H54 (cell line): ENCODE results near the gene FUOM.

Experiments
- DNase-seq: peaks from one replicate; pipeline ENCODE4 v3.0.0; 2011; ENCODE audit warnings: low spot score, mixed read lengths; ENCODE audit not compliant: insufficient read length
- FAIRE-seq: peaks from 3 replicates; lab custom pipeline; 2011; peaks lifted over from hg19 to GRCh38; lab: Jason Lieb, UNC
- POLR2A ChIP-seq: IDR thresholded peaks from 2 replicates; pipeline ENCODE4 v1.6.1; 2011; ENCODE audit warnings: low read depth, mild to moderate bottlenecking, low read length

Gene FUOM, protein sequence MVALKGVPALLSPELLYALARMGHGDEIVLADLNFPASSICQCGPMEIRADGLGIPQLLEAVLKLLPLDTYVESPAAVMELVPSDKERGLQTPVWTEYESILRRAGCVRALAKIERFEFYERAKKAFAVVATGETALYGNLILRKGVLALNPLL

DNA sequence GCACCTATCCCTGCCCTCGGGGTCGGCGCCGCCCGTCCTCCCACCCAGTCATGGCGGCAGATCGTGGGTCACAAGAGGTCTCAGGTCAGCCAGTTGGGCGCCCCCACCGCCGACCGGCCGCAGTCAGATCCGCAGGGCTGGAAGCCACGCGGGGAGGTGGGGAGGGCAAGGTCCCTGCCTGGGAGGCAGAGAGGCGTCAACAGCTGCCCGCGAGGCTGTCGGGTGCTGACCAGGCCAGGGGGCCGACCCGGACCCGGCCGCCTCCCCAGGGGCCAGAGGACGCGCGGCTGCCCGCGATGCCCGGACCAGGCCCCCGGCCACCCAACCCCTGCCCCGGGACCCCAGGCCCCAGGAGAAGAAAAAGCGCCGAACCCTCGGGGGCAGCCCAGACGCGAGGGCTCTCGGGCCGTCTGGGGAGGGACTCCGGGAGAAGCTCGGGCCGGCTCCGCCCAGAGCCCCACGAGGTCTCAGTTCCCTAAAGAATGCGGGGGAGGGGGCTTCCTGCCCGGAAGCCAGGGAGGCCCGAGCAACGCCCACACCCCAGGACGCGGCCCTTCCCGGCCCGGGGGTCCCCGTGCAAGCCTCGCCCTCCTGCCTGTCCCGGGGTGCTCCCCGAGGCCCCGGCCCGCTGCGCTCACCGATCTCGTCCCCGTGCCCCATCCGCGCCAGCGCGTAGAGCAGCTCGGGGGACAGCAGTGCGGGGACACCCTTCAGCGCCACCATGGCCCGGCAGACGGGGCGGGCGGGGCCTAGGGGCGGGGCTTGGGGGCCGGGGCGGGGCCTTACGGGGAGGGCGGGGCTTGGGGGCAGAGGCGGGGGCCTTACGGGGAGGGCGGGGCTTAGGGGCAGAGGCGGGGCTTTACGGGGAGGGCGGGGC, at the start of gene FUOM:
TSS of gene FUOM (minus strand) at position 735 of the 877 bp plus-strand sequence. CDS start at position 723, 12 bp downstream.
- FAIRE-seq = no peak
- TF ChIP-seq POLR2A = no peak

DNA sequence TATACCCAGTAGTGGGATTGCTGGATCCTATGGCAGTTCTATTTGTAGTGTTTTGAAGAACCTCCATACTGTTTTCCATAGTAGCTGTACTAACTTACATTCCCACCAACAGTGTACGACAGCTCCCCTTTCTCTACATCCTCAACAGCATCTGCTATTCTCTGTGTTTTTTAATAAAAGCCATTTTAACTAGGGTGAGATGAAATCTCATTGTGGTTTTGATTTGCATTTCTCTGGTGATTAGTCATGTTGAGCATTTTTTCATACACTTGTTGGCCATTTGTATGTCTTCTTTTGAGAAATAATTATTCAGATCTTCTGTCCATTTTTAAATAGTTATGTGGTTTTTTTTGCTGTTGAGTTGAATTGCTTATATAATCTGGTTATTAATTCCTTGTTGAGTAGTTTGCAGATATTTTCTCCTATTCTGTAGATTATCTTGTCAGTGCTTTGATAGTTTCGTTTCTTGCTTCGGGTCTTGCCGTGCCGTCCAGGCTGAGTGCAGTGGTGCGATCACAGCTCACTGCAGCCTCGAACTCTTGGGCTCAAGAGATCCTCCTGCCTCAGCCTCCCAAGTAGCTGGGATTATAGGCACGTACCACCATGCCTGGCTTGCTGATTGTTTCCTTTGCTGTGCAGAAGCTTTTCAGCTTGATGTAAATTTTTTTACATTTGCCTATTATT, 48.2 kb upstream of the FUOM start:
- TF ChIP-seq POLR2A = no peak
- DNase-seq (no peak), FAIRE-seq (no peak)

More for the DNA sequence above, at the start of gene FUOM:
- DNase-seq = no peak

DNA sequence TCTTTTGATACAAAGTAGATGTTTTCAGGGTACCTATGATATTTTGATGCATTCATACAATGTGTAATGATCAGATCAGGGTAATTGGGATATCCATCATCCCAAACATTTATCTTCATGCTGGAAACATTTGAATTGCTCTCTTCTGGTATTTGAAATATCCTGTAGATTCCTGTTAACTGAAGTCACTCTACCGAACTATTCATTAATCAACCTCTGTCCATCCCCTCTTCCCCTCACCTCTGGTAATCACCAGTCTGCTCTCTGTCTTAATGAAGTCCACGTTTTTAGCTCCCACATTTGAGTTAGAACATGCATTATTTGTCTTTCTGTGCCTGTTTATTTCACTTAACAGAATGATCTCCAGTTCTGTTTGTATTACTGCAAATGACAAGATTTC, 47.5 kb upstream of the FUOM start:
- TF ChIP-seq POLR2A = no peak
- FAIRE-seq = no peak
- DNase-seq = no peak

DNA sequence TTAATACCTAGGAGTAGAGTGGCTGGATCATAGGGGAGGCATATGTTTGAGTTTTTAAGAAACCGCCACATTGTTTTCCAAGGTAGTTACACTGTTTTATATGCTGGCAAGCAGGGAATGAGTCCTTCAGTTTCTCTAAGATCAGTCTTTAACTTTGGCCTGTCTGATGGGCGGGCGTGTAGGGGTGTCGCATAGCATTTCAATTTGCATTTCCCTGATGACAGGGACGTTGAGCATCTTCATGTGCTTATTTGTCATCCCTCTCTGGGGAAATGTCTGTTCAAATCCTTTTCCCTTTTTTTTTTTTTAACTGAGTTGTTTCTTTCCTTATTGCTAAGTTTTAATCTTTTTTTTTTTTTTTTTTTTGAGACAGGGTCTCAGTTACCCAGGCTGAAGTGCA, 46.0 kb upstream of the FUOM start:
- no peak for FAIRE-seq
- TF ChIP-seq POLR2A = no peak

DNA sequence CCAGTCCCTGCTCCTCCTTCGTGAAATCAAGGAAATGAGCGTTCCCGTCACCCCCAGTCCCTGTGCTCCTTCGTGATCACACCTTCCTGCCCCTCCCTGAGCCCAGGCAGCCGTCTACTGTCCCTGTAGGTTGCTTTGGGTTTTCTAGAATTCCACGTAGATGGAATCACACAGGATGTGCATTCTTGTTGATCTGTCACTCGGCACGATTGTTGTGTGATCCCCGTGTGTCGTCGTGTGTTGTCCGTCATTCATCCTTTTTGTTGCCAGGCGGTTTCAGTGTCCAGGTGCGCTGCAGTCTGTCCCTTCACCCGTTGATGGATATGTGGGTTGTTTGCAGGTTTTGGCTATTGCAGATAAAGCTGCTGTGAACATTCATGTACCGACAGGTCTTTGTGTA, 45.5 kb upstream of the FUOM start:
- no peak for TF ChIP-seq POLR2A
- DNase-seq (no peak), FAIRE-seq (no peak)

More for the DNA sequence above, 46.0 kb upstream of the FUOM start:
- no peak for DNase-seq

DNA sequence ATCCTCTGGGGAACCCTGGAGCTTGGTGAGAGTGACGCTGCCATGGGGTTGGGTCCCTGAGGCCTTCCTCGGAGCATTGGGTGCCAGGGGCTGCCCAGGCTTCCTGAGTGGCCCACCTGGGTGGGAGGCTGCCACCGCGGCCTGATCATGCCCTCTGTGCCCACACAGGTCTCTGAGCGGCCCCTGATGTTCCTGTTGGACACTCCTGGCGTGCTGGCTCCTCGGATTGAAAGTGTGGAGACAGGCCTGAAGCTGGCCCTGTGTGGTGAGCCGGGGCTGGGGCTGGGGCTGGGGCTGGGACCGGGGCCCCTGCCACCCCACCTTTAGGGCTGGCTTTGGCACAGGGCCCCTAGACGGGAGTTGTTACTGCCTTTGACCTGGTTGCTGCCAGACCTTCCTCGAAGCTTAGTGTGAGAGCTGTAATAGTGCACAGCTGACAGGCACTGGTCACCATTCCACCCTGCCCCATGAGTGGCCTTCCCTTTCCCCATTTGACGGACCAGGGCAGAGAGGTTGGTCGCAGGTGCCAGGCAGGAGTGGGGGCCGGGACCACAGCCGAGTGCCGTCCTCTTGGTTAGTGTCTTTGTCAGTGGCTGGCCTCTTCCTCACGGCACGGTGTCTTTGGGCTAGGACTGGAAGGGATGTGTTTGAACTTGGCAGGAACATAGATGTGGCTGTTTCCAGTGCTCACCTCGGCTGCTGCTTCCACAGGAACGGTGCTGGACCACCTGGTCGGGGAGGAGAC, 44.3 kb upstream of the FUOM start:
- TF ChIP-seq POLR2A = no peak
- DNase-seq (no peak), FAIRE-seq (no peak)

DNA sequence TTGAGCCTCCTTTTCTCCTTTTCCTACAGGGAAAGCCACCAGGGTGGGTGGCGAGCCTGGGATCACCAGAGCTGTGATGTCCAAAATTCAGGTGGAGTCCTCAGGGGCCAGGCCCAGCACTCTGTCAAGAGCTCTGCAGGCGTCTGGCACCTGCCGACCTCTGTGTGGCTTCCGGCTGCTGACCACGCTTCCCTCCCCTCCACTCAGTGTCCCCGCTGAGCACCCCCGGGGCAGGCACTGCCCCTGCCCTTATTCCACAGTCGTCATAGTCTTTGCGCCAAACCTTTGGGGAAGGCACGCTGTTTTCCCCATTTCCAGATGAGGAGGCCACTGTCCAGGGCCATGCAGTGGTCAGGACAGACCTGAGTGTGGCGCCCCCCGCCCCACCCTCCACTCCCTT, 43.7 kb upstream of the FUOM start:
- TF ChIP-seq POLR2A = no peak
- FAIRE-seq (no peak), DNase-seq (no peak)

DNA sequence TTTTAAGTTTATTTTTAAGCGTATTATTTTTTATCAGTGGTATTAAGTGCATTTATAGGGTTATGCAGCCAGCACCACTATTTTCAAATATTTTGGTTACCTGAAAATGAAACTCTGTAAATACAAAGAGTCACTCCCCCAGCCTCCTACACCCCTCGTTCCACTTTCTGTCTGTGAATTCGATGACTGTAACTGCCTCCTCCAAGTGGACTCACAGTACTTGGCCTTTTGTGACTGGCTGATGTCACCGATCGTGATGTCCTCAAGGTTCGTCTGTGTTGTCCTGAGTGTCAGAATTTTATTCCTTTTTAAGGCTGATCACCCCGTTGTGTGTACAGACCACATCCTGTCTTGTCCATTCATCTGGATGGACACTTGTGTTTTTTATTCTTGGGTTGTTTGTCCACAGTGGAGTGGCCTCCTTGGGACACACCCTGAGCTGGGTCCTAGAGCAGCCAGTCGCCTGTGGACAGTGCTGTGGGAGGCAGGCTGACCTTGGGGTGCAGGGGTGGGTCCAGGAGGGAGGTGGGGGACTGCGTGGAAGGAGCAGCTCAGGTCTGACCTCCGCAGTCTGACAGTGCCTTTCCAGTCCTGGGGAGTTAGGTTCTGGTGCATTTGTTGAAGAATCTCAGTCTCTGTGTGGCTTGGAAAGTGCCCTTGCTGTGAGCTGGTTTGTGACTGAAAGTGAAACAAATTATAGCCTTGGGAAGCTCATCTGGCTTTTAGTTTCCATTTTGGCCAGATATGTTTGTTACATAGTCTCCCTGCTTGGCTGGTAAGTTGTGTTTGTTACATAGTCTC, 43.0 kb upstream of the FUOM start:
- TF ChIP-seq POLR2A = no peak
- no peak for DNase-seq
- no peak for FAIRE-seq

DNA sequence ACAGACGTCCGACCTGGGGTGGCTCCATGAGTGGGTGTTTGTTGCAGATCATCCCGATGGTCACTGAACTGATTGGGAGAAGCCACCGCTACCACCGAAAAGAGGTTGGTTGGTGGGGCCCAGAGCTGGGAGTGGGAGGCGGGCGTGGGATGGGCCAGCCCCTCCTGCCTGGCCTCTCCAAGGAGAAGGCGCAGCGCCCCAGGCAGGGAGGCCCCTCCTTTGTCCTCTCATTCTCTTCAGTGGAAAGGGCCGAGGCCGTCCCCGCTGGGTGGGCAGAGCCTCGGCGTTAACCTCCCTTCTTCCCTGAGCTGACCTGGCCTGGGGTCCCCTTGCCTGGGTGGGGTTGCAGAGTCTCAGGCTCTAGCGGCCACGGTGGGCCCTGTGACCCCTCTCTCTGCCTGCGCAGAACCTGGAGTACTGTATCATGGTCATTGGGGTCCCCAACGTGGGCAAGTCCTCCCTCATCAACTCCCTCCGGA, 41.3 kb upstream of the FUOM start:
- no peak for TF ChIP-seq POLR2A
- no peak for FAIRE-seq
- DNase-seq = no peak

DNA sequence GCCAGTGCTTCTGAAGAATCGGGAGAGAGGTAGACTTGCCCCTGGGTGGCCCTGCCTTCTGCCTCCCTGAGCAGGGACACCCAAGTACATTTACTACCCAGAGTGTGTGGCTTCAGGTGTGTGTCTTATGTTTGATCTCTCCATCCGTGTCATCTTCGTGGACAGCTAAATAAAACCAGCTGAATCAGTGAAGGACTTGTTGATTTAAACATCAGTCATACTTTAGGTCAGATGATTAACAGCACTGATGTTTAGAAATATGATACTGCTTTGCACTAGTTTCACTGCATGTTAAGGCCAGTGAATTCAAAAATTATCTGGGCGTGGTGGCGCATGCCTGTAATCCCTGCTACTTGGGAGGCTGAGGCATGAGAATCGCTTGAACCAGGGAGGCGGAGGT, 40.1 kb upstream of the FUOM start:
- FAIRE-seq (no peak), DNase-seq (no peak)
- TF ChIP-seq POLR2A = no peak

DNA sequence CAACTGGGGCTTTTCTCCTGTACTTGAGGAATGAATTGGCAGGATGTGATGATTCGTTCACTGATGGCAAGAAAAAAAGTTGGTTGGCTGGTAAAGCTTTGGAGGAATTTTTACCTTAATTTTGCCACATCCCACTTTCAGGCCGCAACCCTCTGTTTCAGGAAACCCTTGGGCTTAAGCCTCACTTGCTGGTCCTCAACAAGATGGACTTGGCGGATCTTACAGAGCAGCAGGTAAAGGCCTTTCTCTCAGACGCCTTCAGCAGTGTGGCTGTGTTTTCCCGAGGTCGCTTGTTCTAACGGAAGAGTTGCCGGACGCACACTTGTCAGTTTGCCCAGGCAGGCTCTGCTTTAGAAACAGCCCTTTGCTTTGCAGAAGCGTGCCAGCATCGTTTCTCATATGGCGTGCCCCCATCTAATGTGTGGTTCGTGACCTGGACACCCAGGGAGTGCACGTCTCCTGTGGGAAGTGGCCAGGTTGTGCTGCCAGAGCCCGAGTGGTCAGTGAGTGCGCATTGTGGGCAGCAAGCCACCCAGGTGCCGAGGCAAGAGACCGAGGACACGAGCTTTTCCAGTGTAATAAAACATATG, 38.3 kb upstream of the FUOM start:
- no peak for DNase-seq
- TF ChIP-seq POLR2A = no peak
- no peak for FAIRE-seq

DNA sequence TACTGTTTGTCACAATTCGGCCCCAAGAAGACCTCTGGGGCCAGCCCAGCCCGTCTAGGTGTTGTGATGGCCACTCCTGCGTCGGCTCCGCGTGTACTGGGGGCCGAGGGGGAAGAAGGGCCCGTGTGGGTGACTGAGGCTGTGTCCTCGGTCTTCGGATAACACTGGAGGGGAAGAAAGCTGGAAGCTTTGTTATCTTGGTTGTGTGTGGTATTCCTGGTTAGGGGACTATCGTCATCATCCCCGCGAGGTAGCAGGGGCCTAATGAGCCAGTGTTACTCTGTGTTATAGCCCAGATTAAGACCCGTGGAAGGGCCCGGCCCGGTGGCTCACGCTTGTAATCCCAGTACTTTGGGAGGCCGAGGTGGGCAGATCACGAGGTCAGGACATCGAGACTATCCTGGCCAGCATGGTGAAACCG, 37.0 kb upstream of the FUOM start:
- no peak for TF ChIP-seq POLR2A
- no peak for DNase-seq
- no peak for FAIRE-seq
